ENCODE measurements around the gene ZMYND11. TPM values are rescaled to one million over a fixed set of nuclear protein-coding genes. Genes with fewer than 3 reads are reported as not detected.

The ZMYND11 gene
- total and polyA plus RNA-seq, 8 donors, result 58.9 to 128 (median 119) TPM

DNA sequence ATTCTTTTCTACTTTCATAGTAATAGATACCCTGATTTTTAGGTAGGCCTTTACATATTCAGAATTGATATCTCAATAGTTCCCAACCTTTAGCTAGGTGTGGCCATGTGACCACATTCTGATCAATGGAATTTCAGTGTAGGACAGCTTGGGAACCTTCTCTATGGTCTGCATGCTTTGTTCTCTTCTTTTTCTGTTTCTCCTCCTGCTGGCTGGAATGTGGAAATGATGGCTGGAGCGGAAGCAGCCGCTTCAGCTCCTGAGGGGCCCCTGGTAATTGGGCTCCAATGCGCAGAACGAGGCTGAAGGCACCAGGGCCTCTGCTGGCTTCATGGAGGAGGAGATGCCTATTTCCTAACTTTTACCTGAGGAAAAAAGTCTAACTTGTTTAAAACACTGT is 152.6 kb downstream of the ZMYND11 start:
- Histone ChIP-seq H3K4me1 (no peaks in the 10 kb centered on the region), H3K36me3 (peaks cover 0 to 7% of the 10 kb centered on the region in 2 donors), H3K27me3 (no peaks in the 10 kb centered on the region), H3K27ac (no peak overlapping the region), H3K9me3 (no peaks in the 10 kb centered on the region), H3K4me3 (no peak overlapping the region)
- DNase-seq (no peak), ATAC-seq (no peak)
- intact Hi-C loops (cut with DNase I), result no loop called here
- TF ChIP-seq, protein P1, sequence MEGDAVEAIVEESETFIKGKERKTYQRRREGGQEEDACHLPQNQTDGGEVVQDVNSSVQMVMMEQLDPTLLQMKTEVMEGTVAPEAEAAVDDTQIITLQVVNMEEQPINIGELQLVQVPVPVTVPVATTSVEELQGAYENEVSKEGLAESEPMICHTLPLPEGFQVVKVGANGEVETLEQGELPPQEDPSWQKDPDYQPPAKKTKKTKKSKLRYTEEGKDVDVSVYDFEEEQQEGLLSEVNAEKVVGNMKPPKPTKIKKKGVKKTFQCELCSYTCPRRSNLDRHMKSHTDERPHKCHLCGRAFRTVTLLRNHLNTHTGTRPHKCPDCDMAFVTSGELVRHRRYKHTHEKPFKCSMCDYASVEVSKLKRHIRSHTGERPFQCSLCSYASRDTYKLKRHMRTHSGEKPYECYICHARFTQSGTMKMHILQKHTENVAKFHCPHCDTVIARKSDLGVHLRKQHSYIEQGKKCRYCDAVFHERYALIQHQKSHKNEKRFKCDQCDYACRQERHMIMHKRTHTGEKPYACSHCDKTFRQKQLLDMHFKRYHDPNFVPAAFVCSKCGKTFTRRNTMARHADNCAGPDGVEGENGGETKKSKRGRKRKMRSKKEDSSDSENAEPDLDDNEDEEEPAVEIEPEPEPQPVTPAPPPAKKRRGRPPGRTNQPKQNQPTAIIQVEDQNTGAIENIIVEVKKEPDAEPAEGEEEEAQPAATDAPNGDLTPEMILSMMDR (IDR thresholded peaks at IDR 0.05), result no peak

DNA sequence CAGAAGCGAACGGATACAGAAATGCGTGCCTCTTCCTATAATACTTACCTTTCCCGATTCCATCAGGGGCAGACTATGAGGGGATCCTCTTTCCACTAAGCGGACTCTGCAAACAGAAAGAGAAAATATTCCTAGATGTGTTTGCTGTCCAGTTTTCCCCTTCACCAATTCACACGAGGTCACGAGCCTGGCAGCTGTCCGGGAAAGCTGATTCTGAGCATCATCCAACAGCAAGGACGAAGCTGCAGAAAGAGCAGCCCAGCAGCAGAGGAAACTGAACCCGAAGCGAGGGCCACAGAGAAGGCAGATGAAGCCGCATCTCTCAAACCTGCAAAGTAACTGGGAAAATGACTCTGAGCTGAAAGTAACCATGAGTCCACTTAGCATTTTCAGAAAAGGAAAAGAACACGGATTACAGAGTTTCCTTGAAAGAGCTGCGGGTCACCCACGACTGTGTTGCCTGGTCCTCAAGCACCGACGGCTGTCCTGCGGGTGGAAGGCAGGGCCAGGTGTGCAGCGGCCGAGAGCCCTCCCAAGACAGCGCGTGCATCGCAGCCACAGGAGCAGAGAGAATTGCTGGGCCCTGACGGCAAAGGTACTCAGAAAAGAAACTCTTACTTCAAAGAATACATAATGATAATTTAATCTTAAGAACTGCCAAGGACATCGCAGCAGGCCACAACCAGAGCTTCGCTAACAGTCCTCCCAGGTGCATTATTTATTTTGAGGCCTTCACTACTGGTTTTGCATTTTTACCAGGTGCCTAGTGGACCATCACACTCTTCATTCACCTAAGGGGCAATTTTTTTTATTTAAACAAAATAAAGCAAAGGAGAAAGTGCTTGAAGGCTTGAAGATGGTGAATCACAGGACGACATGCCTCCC is 153.3 kb downstream of the ZMYND11 start:
- Histone ChIP-seq H3K27me3 (no peaks in the 10 kb centered on the region), H3K9me3 (no peaks in the 10 kb centered on the region), H3K36me3 (peaks cover 0 to 4% of the 10 kb centered on the region in 2 donors), H3K4me3 (no peak overlapping the region), H3K27ac (no peak overlapping the region), H3K4me1 (no peaks in the 10 kb centered on the region)
- intact Hi-C loops (cut with DNase I), result no loop called here
- ATAC-seq (no peak), DNase-seq (no peak)
- TF ChIP-seq, protein P1 (IDR thresholded peaks at IDR 0.05), result no peak

DNA sequence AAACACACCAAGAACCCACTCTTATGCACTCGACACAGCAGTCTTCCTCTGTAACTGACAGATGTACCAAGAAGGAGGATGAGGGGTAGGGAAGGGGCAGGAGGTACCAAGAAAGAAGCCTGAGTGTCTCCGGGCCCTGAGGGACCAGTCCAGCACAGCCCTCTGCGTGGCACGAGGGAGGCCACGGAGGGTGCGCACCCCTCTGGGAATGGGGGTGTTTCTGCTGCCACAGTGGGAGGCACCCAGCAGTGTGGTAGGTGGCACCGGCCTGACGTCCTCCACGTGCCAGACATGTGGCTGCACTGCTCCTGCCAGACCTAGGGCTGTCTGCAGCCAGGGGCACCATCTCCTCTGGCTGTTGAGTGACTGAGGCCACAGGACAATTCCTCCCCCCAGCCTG is 154.3 kb downstream of the ZMYND11 start:
- Histone ChIP-seq H3K27ac (no peak overlapping the region), H3K36me3 (peaks cover 0 to 4% of the 10 kb centered on the region in 2 donors), H3K9me3 (no peaks in the 10 kb centered on the region), H3K4me1 (no peaks in the 10 kb centered on the region), H3K4me3 (no peak overlapping the region), H3K27me3 (no peaks in the 10 kb centered on the region)
- intact Hi-C loops (cut with DNase I), result no loop called here
- TF ChIP-seq, protein P1 (IDR thresholded peaks at IDR 0.05), result no peak
- ATAC-seq, result no peak
- DNase-seq, result no peak

DNA sequence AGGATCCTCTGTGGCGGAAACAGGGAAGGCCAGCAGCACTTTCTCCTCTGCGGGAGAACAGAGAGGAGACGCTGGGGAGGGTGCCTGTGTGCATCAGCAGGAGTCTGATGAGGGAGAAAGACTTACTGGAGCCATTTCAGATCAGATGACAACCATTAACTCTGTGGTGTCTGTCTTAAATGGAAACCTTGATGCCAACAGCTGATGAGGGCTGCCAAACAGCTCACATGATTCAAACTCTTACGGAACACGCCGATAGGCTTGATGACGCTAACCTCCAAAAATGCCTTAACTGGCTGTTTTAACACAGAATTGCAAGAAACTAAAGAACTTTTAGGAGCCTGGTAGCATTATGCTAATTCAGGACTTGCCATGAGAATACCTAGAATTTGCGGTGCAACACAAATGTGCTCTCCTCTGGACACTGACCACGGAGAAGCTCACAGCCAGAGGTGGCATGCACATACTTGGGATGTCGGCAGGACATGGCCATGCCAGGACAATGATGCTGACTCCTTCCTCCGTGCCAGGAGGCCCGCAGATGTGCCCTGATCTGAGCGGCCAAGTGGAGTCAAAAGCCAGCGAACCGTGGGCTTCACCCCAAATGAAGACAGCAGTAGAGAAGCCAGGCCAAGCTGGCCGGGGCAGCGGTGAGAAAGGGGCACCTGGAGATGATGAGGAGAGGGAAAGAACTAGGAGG is 154.9 kb downstream of the ZMYND11 start:
- TF ChIP-seq, protein P1 (IDR thresholded peaks at IDR 0.05), result no peak
- intact Hi-C loops (cut with DNase I), result no loop called here
- H3K27ac ChIP-seq, result no peak overlapping the region
- H3K4me3 ChIP-seq, result no peak overlapping the region
- peaks cover 0 to 4% of the 10 kb centered on the region in 2 donors for H3K36me3 ChIP-seq
- no peaks in the 10 kb centered on the region for H3K4me1 ChIP-seq
- no peaks in the 10 kb centered on the region for H3K27me3 ChIP-seq
- H3K9me3 ChIP-seq, result no peaks in the 10 kb centered on the region
- DNase-seq, result no peak
- ATAC-seq, result no peak

DNA sequence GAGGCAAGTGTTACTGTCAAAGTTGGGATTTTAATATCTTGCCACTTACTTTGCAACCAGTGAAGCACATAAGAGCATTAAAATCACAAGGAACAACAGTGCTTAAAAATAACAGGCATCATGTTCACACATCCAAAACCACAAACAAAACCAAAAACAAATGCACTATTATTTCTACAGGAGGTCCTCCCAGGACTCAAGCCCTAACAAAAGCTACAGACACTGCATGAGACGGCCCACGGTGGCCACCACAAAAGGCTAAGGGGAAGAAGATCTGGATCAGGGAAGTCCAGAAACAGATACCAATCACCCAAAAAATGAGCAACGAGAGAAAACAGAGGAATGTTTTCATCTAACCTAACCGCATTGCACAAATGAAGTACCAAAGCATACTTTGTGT is 158.4 kb downstream of the ZMYND11 start:
- intact Hi-C loops (cut with DNase I), result no loop called here
- peaks cover 0 to 4% of the 10 kb centered on the region in 2 donors for H3K36me3 ChIP-seq
- DNase-seq, result no peak
- H3K4me1 ChIP-seq, result no peaks in the 10 kb centered on the region
- H3K27me3 ChIP-seq, result no peaks in the 10 kb centered on the region
- H3K9me3 ChIP-seq, result no peaks in the 10 kb centered on the region
- H3K27ac ChIP-seq, result no peak overlapping the region
- no peak overlapping the region for H3K4me3 ChIP-seq
- ATAC-seq, result no peak
- TF ChIP-seq, protein P1 (IDR thresholded peaks at IDR 0.05), result no peak

All from left lung (tissue), 10 donors.